ENCODE results near the gene ADIRF. TPM values are rescaled to one million over a fixed set of nuclear protein-coding genes. Genes with fewer than 3 reads are reported as not detected.

The ADIRF gene
- not detected in 2 replicates for total RNA-seq (2021)
- Bru-seq, nascent RNA, result not detected
- BruChase-seq, experiment 1, labeled RNA remaining after a 2-hour chase, result not detected
- BruChase-seq, experiment 2, labeled RNA remaining after a 6-hour chase, result percentile 11 among the genes with signal in this experiment
- long read RNA-seq, result 0 reads

DNA sequence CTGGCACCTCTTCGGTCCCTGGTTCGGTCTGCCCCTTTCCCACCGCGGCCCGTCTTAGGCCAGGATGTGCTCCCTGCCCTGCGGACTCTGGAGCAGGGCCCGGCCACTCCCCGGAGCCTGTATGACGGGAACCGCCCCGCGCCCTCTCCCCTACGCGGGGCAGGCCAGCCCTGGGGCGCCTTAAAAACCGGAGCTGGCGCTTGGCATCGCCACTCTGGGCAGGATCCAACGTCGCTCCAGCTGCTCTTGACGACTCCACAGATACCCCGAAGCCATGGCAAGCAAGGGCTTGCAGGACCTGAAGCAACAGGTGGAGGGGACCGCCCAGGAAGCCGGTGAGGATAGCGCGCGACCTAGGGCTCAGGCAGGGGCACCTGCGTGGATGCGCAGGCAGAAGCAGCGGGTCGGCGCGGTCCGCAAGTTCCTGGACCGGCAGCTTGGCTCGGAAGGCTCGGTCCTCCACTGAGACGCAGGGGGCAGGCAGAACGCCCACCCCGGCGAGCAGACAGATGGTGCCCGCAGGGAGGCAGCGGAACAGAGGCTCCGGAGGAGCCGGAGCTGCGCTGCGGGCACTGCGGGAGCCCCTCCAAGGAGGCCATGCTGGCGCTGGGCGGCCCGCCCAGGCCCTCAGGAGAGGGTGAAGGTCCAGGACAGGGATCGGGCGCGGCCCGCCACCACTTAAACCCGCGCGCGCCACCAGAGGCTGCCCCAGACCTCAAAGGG, at the start of gene ADIRF:
TSS of gene ADIRF (plus strand) at position 212 of the 723 bp plus-strand sequence. CDS start at position 275, 63 bp downstream.
- Histone ChIP-seq H3K4me3 (ENCODE audit: low read depth, low read length, poor library complexity, severe bottlenecking) (no peak within 1 kb of the TSS), H3K36me3 (ENCODE audit: insufficient read depth, low read length, poor library complexity, severe bottlenecking) (no peaks in the 10 kb centered on the region), H3K27me3 (replicated peaks; ENCODE audit: insufficient read depth, low read depth, low read length, poor library complexity) (no peaks in the 10 kb centered on the region), H3K4me1 (ENCODE audit: insufficient read depth, low read length, poor library complexity, severe bottlenecking) (peaks cover 6% of the 10 kb centered on the region), H3K27ac (ENCODE audit: low read depth, low read length, poor library complexity, severe bottlenecking) (no peak within 1 kb of the TSS), H3K9me3 (ENCODE audit: low read depth, low read length, poor library complexity, severe bottlenecking) (no peaks in the 10 kb centered on the region)
- TF ChIP-seq, protein P1, sequence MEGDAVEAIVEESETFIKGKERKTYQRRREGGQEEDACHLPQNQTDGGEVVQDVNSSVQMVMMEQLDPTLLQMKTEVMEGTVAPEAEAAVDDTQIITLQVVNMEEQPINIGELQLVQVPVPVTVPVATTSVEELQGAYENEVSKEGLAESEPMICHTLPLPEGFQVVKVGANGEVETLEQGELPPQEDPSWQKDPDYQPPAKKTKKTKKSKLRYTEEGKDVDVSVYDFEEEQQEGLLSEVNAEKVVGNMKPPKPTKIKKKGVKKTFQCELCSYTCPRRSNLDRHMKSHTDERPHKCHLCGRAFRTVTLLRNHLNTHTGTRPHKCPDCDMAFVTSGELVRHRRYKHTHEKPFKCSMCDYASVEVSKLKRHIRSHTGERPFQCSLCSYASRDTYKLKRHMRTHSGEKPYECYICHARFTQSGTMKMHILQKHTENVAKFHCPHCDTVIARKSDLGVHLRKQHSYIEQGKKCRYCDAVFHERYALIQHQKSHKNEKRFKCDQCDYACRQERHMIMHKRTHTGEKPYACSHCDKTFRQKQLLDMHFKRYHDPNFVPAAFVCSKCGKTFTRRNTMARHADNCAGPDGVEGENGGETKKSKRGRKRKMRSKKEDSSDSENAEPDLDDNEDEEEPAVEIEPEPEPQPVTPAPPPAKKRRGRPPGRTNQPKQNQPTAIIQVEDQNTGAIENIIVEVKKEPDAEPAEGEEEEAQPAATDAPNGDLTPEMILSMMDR (conservative IDR thresholded peaks at IDR 0.05; ENCODE audit: low read depth, low read length), result no peak
- no peak for TF ChIP-seq EZH2 (IDR thresholded peaks at IDR 0.05; ENCODE audit: borderline replicate concordance, low read depth, low read length, poor library complexity, severe bottlenecking)
- DNase-seq (ENCODE audit: low spot score), result no peak
- ChIA-PET CTCF (no interaction called here), POLR2A (ENCODE audit: low non-redundant PET) (no interaction called here)
- BruUV-seq (replicated peaks), result no TSS peak
- intact Hi-C loops (cut with micrococcal nuclease; ENCODE audit: unreplicated experiment), result loop anchor here (10.0 kb wide), 1 partner anchor 284 kb away; no protein-coding TSS in a partner anchor

DNA sequence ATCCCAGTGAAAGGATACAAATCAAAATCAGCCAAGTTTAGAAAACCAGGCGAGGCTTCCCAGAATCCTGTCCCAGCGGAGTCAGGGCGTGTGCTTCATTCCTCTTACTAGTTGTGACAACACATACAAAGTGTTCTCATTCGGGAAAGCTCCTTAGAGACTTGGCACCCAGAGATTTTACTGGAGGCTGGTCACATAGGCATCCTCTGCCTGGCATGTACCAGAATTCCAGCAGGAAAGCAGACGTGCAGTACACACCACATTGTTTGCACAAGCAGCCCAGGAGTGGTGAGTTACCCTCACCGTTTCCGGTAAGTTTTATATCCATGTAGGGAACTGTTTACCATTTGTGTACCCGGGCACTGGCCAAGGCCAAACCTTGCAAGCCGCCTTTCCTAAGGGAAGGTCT, 45.7 kb upstream of the ADIRF start:
- Histone ChIP-seq H3K4me1 (ENCODE audit: insufficient read depth, low read length, poor library complexity, severe bottlenecking) (peaks cover 7% of the 10 kb centered on the region), H3K27me3 (replicated peaks; ENCODE audit: insufficient read depth, low read depth, low read length, poor library complexity) (no peaks in the 10 kb centered on the region), H3K4me3 (ENCODE audit: low read depth, low read length, poor library complexity, severe bottlenecking) (no peak overlapping the region), H3K27ac (ENCODE audit: low read depth, low read length, poor library complexity, severe bottlenecking) (no peak overlapping the region), H3K9me3 (ENCODE audit: low read depth, low read length, poor library complexity, severe bottlenecking) (no peaks in the 10 kb centered on the region), H3K36me3 (ENCODE audit: insufficient read depth, low read length, poor library complexity, severe bottlenecking) (peaks cover 83% of the 10 kb centered on the region)
- intact Hi-C loops (cut with micrococcal nuclease; ENCODE audit: unreplicated experiment), result no loop called here
- ChIA-PET POLR2A (ENCODE audit: low non-redundant PET) (no interaction called here), CTCF (no interaction called here)
- no peak for DNase-seq (ENCODE audit: low spot score)
- TF ChIP-seq EZH2 (IDR thresholded peaks at IDR 0.05; ENCODE audit: borderline replicate concordance, low read depth, low read length, poor library complexity, severe bottlenecking), result no peak
- TF ChIP-seq, protein P1 (conservative IDR thresholded peaks at IDR 0.05; ENCODE audit: low read depth, low read length), result no peak
- BruUV-seq (replicated peaks), result no TSS peak

DNA sequence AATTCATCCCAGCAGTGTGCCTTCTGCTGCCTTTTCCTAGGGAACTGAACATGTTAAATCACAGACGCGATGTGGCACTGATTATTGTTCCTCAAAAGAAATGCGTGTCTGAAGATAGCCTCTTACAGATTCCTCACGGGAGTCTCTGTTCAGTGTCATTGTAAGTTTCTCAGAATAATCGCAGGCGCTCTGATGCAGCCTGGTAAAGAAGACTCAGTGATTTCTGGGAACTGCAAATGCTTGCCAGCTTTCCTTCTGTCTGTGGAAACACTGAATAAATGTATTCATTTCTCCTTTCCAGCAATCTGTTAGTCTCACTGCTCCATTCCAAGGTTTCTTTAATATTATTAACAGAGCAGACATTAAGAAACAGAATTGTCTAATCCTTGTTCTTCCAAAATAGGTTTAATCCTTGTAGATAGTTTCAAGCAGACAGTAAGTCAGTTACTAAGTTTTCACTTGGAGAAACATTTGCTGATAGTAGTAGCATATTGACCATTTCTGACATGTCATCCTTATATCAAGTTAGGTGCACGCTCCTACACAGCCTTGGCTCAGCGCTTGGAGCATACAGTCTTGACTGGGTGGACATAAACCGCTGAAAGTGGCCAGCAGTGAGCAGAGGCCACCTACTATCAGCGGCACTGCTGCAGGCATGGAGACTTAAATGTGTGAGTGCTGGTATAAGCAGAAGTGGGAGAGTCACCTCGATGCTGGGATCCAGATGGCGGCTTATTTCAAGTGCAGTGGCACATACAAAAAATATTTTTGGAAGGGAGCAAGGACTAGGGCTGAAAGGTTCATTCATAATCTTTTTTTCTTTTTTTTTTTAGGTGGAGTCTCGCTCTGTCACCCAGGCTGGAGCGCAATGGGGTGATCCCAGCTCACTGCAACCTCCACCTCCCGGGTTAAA, 38.6 kb upstream of the ADIRF start:
- POLR2A ChIA-PET (ENCODE audit: low non-redundant PET), result no interaction called here

More for the DNA sequence above, 38.6 kb upstream of the ADIRF start:
- H3K4me3 ChIP-seq (ENCODE audit: low read depth, low read length, poor library complexity, severe bottlenecking), result no peak overlapping the region
- CTCF ChIA-PET, result no interaction called here
- intact Hi-C loops (cut with micrococcal nuclease; ENCODE audit: unreplicated experiment), result no loop called here
- no peak overlapping the region for H3K27ac ChIP-seq (ENCODE audit: low read depth, low read length, poor library complexity, severe bottlenecking)
- no peaks in the 10 kb centered on the region for H3K27me3 ChIP-seq (replicated peaks; ENCODE audit: insufficient read depth, low read depth, low read length, poor library complexity)
- TF ChIP-seq, protein P1 (conservative IDR thresholded peaks at IDR 0.05; ENCODE audit: low read depth, low read length), result no peak
- no peaks in the 10 kb centered on the region for H3K4me1 ChIP-seq (ENCODE audit: insufficient read depth, low read length, poor library complexity, severe bottlenecking)
- H3K9me3 ChIP-seq (ENCODE audit: low read depth, low read length, poor library complexity, severe bottlenecking), result no peaks in the 10 kb centered on the region
- no peak for DNase-seq (ENCODE audit: low spot score)
- BruUV-seq (replicated peaks), result no TSS peak
- peaks cover 54% of the 10 kb centered on the region for H3K36me3 ChIP-seq (ENCODE audit: insufficient read depth, low read length, poor library complexity, severe bottlenecking)

All from A673 (cell line).